Activated CD8-positive, alpha-beta memory T cell treated with anti-CD3 and anti-CD28 coated beads, Interleukin-2, amount 50 U/mL, for 4 hours (primary cell): ENCODE results near the gene MST1.

Source experiments
- DNase-seq: peaks from one replicate; pipeline ENCODE4 v3.0.0-alpha.2; 2020

Gene MST1

DNA sequence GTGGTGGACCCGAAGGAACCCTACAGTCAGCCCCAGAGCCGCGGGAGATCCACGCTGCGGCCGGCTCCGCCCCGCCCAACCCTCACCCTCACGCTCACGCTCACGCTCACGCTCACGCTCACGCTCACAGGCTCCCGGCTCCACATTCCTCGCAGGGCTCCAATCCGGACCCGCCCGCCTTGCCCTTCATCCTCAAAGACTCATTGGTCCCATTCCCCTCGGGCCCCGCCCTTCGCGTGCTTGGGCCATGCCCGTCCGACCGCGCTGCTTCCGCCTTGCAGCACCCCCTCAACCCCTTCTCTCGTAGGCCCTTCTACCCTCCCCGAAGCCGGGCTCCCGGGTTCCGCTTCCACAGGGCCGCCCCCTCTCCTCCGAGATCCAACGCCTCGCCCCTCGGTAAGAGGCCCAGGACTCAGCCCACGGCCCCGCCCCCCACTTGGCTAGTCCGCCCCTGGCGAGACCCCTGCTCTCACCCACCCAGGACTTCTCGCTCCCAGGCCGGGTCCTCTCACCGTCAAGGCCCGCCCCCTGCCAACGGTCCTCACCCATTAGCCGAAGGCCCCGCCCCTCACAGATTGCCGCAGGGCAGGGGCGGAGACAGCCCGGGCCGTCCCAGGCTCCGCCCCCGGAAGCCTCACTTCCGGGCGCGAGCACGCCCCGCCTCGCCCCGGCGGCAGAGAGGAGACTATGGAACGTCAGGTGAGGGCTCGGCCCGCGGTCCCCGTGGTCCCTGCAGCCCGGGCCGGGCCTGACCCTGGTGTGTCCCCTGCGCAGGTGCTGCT, 15.4 kb downstream of the MST1 start, which contains the start of gene APEH:
Gene APEH (plus strand): TSS at position 637 of the 782 bp plus-strand sequence. CDS start 51 bp downstream, at position 688.
- DNase-seq = peak; percentile 97

DNA sequence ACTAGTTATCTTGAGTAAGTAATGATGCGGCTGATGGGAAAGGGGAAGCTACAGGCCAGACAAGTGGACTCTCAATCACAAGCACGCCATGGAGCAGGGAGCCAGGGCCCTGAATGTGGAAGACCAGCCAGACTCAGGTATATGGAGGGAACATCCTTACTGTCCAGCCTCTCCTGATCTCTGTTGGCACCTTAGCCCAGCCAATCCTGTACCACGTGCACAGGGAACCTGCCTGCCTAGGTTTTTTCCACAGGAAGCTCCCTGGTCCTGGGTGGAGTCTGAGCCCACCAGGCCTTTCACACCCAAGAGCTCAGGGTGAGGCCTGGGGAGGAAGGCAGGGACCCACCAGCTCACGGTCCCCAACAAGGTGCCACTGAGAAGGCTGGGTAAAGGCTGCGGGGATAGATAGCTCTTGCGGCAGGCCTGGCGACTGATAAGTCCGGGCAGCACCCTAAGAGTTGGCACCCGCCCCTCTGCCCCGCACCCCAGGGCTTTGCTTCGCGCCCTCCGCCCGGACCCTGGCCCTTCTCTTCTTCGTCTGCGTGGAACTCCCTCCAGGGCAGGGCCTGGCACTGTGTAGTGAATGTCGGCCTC, 16.1 kb downstream of the MST1 start:
- no peak for DNase-seq

DNA sequence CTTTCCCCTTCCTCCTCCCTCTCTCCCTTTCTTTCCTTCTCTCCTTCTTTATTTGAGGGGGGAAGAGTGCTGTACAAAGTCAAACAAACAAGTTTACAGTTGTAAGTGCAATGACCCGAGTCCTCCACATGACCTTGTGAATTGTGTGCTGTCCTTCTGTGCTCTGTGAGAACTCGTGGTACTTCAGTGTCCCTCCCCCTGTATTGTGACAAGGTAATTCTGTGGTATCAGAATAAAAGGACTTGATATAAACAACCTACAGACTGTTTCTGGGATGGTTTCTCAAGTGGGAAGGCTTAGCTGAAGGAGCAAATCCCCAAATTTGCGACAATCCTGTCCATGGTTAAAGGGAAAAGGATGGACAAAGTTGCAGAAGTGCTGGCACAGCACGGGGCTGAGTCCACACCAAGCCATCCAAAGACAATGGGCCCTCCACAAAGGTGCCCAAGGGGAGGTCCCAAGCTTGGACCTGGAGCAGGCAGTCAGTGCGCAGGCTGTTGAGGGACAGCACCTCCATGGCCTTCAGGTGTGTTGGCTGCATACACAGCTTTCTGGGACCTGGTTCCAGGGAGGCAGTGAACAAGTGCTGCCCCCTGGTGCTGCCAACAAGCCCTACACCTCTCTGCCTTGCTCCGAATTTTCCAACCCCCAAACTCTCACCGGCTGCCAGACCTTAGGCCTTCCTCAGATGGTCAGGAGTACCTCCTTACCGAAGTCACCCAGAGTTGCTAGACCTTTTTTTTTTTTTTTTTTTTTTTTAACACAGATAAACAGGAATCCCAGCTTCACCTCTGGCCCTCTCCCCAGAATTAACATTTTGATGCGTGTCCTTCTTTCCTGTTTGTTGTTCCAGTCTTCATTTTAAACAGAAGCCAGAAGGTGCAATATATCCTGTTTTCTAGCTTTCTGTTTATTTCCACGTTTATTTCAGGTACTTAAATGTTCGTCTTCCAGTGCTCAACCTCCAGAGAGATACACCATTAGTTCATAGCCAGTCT, 17.7 kb downstream of the MST1 start:
- DNase-seq = peak; percentile 74

DNA sequence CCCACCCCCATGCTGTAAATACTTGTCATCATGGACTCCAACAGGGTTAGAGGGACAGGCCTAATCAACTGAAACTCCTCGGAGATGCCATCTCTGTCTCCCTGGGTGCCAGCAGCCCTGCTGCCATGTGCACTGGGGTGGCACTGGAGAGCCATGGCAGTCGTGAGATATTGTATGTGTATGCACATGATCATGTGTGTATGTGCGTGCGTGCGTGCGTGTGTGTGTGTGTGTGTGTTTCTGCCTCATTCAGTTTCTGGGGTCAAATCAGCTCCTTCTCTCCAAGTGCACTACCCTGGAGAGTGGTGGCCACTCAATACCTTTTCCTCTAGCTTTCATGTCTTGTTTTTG, 18.4 kb downstream of the MST1 start:
- DNase-seq = no peak

DNA sequence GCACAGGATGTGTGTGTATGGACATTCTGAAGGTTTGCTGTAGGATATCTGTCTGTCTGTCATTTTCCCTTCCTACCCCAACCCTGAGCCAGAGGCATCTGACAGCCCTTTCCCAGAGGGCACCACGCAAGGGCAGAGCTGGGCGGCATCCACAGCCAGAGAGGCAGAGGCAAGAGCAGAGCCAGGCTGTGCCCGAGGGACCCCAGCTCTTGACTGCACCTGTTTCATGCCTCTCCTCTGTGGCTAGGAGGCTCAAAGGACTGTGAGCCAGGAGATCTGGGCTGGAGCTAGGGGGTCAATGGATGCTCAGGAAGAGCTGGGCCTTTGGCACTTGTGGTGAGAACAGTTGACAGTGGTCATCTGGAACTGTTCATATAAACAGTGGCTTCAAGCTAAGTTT, 19.9 kb downstream of the MST1 start:
- DNase-seq = no peak

DNA sequence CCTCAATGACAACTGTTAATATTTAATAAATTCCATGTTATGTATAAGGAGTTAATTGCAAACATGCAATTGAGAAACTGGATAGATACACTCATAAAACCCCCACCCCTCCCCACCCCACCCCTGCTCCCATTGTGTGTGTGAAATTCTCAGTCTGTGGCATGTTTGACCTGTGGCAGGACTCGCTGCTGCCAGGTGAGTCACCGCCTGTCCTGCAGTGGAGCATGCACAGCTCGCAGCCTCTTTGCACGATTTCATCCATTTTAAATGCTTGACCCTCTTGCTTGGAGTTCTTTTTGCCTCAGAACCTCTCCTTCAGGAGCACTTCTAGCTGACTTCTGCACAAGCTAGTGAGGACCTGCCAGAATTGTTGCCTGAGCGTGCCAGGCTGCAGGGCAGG, 20.4 kb downstream of the MST1 start:
- DNase-seq = no peak

DNA sequence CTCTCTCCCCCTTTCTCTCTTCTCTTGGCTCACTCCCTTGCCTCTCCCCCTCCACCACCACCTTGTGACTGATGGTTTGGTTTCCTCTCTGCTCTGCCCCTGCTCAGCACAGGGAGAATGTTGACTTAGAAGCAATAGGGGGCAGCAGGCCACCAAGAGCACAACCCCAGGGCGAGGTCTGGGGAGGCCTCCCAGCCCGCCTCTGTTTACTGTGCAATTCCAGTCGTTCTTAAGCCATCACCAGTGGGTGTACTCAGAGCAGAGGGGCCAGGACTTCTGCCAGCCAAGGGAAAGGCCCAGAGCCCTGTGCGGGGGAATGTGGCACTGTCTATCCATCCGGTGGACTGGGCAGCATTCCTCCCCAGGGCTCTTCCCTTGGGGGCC, 20.9 kb downstream of the MST1 start:
- no peak for DNase-seq

DNA sequence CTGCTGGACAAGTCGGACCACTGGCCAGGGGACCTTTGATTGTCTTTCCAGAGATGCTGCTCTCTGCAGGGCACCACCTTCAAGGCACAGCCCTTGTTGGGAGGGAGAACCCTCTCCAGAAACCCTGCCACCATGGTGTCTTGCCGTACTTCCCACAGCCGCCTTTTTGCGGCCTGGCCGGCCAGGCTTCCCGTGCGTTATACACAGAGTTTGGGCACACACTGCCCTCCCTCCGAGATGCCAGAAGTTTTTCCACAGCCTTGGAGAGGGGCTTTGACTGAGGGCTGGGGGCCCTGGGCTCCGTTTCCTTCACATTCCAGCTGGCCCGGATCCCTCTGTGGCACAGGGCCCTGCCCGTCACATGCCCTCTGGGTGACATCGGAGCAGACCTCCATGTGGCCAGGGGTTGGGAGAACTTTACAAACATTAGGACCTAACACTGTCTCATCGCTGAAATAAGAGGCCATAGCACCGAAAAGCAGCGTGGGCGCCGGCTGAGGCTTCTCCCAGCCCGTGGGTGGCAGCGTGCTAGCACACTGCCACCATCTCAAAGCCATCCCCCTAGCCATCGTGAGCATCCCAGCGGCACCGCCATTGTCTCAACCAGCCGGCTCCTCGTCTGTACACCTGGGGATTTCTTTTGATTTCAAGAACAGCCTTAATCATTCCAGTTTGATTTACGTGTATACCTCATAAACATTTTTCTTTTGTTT, 21.4 kb downstream of the MST1 start:
- DNase-seq = no peak

DNA sequence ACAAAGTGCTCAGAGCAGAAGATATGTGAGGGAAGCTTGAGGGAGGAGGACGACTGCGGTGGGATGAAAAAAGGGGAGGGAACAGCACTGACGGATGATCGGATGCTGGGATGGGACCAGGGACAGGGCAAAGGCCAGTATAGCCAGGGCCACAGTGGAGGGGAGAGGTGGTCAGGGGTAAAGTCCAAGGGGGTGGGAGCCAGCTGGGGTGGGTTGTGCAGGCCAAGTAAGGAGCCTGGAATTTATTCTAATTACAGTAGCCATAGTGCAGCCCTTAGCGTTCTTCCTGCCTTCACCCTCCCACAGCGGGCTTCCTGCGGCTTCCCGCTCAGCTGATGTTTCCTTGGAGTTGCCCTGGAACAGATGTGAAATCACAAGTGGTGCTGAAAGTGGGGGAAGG, 22.7 kb downstream of the MST1 start:
- no peak for DNase-seq

DNA sequence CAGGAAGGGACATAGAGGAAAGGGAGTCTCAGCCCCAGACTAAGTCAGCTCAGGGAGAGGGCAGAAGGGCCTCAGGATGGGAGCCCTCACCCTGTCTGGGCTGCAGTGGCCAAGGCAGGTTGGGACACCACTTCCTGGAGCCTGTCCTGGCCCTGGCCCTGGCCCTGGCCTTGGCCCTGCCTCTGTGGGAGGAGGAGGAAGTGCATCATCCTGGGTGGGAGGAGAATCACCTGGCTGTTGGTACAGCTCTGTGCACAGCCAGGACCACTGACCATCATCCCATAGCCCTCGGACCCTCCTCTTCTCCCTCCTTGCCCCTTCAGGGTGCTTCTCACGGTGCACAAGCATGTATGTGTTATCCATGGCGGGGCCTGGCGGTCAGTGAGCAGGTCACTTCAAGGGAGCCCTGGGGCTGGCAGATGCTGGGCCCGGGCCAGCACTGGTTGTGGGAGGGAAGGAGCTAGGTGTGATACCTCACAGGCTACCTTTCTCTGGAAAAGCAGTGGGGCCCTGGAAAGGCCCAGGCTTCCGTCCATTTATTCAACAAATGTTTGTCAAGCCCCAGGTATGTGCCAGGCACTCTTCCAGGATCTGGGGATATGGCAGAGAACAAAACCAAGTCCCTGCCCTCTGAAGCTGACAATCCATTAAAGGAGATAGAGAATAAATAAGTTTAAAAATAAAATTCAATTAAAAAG, 23.3 kb downstream of the MST1 start:
- DNase-seq = no peak

DNA sequence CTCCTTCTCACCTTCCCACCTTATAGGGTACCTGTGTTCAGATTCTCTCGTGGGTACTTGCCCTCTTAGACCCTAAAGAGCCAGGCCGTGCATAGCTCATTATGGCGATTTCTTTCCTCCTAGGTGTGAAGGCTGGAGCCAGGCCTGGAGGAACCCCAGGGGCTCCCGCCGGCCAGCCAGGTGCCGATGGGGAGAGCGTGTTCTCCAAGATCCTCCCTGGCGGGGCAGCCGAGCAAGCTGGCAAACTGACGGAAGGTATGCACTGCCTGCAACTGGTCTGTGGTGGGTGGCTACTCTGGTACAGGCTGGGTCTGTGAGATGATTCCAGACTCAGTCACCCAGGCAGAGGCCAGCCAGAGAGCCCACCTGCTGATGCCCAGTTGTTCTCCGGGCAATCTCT, 25.0 kb downstream of the MST1 start:
- no peak for DNase-seq

DNA sequence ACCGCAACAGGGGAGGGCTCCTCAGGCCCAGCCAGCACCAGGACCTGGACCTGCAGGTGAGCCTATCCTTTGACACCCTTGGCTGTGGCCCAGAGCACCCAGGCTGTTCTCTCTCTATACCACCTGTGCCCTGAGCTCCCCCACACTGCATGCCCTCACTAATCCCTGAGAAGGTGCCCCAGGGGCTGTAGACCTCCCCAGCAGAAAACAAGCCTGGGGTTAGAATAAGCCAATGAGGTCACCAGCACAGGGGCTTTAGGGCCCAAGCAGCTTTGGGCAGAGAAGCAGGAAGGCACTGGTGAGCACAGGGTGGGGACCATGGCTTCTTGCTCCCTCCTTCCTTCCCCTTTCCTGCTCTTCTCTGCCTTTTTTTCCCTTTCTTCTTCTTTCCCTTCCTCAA, 25.4 kb downstream of the MST1 start:
- no peak for DNase-seq

DNA sequence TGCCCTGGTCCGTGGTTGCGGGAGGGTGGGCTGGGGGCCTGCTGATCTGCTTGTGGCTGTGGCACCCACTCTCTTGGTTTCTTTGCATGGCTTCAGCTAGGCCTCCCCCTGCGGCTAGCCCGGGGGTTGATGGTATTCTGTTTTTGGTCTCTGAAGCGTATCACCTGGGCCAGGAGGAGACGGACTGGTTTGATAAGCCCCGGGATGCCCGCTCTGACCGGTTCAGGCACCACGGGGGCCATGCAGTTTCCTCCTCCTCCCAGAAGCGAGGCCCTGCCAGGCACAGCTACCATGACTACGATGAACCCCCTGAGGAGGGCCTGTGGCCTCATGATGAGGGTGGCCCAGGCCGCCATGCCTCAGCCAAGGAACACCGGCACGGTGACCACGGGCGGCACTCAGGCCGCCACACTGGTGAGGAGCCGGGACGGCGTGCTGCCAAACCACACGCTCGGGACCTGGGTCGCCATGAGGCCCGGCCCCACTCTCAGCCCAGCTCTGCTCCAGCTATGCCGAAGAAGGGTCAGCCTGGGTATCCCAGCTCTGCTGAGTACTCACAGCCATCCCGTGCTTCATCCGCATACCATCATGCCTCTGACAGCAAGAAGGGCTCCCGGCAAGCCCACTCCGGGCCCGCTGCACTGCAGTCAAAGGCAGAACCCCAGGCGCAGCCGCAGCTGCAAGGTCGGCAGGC, 26.4 kb downstream of the MST1 start:
- DNase-seq = no peak

DNA sequence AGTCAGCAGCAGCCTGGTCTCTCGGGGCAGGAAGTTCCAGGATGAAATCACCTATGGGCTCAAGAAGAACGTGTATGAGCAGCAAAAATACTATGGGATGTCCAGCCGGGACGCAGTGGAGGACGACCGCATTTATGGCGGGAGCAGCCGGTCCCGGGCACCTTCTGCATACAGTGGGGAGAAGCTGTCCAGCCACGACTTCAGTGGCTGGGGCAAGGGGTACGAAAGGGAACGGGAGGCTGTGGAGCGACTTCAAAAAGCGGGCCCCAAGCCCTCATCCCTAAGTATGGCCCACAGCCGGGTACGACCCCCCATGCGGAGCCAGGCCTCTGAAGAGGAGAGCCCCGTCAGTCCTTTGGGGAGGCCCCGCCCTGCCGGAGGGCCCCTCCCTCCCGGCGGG, 27.3 kb downstream of the MST1 start:
- no peak for DNase-seq

DNA sequence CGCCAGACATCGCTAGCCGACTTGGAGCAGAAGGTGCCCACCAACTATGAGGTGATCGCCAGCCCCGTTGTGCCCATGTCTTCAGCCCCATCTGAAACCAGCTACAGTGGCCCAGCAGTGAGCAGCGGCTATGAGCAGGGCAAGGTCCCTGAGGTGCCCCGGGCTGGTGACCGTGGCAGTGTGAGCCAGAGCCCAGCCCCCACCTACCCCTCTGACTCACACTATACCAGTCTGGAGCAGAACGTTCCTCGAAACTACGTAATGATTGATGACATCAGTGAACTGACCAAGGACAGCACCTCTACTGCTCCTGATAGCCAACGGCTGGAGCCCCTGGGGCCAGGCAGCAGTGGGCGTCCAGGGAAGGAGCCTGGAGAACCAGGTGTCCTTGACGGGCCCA, 28.0 kb downstream of the MST1 start:
- no peak for DNase-seq

DNA sequence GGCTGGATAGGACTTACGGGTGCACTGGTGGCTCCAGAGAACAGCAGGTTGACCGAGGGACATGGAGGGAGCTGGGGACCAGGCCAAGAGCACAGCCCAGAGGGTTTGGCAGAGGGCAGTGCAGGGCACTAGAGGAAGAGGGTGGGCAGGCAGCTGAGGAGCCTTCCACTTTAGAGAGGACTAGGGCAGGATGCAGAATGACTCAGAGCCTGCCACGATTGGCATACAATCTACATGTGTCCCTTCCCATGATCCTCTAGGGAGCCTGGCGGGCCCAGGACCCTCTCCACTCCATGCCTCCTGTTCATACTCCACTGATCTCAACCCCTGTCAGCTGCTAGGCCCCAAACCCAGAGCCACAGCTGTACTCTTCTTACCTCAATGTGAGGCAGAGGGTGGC, 29.5 kb downstream of the MST1 start:
- DNase-seq = no peak

DNA sequence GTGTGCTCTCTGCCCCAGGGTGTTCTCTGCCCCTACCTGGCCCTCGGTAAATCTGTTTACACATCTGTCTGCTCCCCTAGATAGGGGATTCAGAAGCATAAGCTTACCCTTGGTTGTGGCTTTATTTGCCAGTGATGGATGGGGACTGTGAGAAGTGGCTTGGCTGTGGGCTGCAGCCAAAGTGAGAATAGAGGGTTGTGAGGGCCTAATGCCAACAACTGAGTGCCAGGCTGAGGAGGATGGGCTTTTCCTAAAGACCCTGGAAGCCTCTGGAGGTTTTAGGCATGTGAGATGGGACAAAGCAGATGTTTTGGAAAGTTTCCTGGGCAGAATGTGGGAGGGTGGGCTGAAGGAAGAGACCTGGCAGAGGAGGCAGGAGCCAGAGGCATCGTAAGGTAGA, 30.6 kb downstream of the MST1 start:
- no peak for DNase-seq

DNA sequence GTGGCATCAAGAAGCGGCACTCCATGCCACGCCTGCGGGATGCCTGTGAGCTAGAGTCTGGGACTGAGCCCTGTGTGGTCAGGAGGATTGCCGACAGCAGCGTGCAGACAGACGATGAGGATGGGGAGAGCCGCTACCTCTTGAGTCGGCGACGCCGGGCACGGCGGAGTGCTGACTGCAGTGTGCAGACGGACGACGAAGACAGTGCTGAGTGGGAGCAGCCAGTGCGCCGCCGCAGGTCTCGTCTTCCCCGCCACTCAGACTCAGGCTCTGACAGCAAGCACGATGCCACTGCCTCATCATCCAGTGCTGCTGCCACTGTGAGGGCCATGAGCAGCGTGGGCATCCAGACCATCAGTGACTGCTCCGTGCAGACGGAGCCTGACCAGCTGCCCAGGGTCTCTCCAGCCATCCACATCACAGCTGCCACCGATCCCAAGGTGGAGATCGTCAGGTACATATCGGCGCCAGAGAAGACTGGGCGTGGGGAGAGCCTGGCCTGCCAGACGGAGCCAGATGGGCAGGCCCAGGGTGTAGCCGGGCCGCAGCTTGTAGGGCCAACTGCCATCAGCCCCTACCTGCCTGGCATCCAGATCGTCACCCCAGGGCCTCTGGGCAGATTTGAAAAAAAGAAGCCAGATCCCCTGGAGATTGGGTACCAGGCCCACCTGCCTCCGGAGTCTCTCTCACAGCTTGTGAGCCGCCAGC, 31.9 kb downstream of the MST1 start:
- DNase-seq = no peak

DNA sequence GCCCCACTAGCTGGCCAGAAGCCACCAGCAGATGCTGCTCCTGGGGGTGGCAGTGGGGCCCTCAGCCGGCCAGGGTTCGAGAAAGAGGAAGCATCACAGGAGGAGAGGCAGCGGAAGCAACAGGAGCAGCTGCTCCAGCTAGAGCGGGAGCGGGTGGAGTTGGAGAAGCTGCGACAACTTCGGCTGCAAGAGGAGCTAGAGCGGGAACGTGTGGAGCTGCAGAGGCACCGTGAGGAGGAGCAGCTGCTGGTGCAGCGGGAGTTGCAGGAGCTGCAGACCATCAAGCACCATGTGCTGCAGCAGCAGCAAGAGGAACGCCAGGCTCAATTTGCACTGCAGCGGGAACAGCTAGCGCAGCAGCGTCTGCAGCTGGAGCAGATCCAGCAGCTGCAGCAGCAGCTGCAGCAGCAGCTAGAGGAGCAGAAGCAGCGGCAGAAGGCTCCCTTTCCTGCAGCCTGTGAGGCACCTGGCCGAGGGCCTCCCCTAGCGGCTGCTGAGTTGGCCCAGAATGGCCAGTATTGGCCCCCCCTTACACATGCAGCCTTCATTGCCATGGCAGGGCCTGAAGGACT, 32.6 kb downstream of the MST1 start:
- no peak for DNase-seq

DNA sequence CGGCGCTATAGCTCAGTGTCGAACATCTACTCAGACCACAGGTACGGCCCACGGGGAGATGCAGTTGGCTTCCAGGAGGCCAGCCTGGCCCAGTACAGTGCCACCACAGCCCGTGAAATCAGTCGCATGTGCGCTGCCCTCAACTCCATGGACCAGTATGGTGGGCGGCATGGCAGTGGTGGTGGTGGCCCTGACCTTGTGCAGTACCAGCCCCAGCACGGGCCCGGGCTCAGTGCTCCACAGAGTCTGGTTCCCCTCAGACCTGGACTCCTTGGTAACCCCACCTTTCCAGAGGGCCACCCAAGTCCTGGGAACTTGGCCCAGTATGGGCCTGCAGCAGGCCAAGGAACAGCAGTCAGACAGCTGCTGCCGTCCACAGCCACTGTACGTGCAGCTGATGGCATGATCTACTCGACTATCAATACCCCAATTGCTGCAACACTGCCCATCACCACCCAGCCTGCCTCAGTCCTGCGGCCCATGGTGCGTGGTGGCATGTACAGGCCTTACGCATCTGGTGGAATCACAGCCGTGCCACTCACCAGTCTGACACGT, 33.5 kb downstream of the MST1 start:
- DNase-seq = no peak
